GM06990 (cell line): ENCODE data around the gene NEK10.

Source experiments
- DNase-seq: peaks from one replicate; pipeline ENCODE4 v3.0.0-alpha.2; 2011; ENCODE audit not compliant: insufficient read length; ENCODE audit errors: extremely low read depth
- H3K27me3 ChIP-seq: replicated peaks from 2 replicates; pipeline ENCODE4 v1.6.0; 2011; ENCODE audit warnings: low read length; ENCODE audit not compliant: control insufficient read depth, insufficient read depth
- H3K36me3 ChIP-seq: 2 replicates; pipeline ENCODE4 v1.5.1; 2011; ENCODE audit warnings: low read length; ENCODE audit not compliant: control insufficient read depth, insufficient read depth
- H3K4me3 ChIP-seq: replicated peaks from 2 replicates; pipeline ENCODE4 v1.5.1; 2011; ENCODE audit warnings: low read depth, mild to moderate bottlenecking, control low read depth, low read length
- TF ChIP-seq, protein P1 (sequence below): IDR thresholded peaks from 2 replicates; pipeline ENCODE4 v1.5.1; 2011; ENCODE audit warnings: low read length, control low read depth, mild to moderate bottlenecking, inconsistent platforms; ENCODE audit not compliant: insufficient read depth, poor library complexity, severe bottlenecking

The NEK10 gene

GRCh38 chr3:27089068-27089467 is 280.1 kb downstream of the NEK10 start:
- TF ChIP-seq, protein P1, sequence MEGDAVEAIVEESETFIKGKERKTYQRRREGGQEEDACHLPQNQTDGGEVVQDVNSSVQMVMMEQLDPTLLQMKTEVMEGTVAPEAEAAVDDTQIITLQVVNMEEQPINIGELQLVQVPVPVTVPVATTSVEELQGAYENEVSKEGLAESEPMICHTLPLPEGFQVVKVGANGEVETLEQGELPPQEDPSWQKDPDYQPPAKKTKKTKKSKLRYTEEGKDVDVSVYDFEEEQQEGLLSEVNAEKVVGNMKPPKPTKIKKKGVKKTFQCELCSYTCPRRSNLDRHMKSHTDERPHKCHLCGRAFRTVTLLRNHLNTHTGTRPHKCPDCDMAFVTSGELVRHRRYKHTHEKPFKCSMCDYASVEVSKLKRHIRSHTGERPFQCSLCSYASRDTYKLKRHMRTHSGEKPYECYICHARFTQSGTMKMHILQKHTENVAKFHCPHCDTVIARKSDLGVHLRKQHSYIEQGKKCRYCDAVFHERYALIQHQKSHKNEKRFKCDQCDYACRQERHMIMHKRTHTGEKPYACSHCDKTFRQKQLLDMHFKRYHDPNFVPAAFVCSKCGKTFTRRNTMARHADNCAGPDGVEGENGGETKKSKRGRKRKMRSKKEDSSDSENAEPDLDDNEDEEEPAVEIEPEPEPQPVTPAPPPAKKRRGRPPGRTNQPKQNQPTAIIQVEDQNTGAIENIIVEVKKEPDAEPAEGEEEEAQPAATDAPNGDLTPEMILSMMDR: no peak
- no peaks in the 10 kb centered on the region for H3K27me3 ChIP-seq
- DNase-seq: no peak
- no peak overlapping the region for H3K4me3 ChIP-seq
- no peaks in the 10 kb centered on the region for H3K36me3 ChIP-seq

GRCh38 chr3:27085829-27086730 is 283.1 kb downstream of the NEK10 start:
- TF ChIP-seq, protein P1: no peak
- Histone ChIP-seq H3K27me3 (no peaks in the 10 kb centered on the region), H3K36me3 (no peaks in the 10 kb centered on the region), H3K4me3 (no peak overlapping the region)
- DNase-seq: no peak

DNA sequence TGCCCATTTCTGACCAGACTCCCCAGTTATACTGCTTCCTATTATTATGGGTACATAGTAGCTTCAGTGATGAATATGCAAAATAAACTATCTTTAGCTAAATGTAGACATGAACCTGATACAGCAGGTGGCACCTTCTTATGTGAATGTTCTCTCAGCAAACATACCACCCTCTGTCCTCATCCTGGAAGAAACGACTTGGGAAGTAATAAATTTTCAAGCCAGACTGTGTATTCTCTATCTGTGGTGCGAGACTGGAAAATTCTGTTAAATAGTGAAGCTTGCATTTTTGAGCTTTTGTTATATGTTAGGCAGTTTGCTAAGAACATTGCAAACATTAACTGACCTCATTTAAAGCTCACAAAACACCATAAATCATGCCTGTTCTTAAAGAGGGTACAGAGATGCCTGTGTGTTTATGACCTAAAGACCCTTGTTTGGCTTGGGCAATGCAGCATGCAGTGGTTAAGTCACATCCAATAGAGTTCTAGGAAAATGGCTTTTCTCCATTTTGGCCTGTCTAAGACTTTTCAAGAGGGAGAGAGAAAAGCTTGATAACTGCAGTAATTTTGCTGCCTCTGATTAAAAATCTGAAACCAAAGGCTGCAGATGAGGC is 287.1 kb downstream of the NEK10 start:
- DNase-seq: no peak
- Histone ChIP-seq H3K36me3 (no peaks in the 10 kb centered on the region), H3K27me3 (no peaks in the 10 kb centered on the region), H3K4me3 (no peak overlapping the region)
- TF ChIP-seq, protein P1: no peak

GRCh38 chr3:27081566-27081965 is 287.6 kb downstream of the NEK10 start:
- Histone ChIP-seq H3K36me3 (no peaks in the 10 kb centered on the region), H3K4me3 (no peak overlapping the region), H3K27me3 (no peaks in the 10 kb centered on the region)
- DNase-seq: no peak
- TF ChIP-seq, protein P1: no peak

DNA sequence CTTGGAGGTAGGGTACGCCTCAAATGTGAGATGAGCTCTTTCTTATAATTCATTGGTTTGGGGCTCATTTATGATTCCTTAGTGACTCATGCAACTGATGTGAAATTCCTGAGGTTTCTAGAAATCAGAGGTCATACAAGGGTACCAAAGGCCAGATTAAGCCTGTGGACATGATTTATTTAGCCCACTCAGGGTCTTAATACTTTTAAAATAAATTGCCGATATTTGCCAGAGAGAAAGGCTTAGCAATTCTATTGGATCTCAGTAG is 289.0 kb downstream of the NEK10 start:
- no peak for DNase-seq
- no peak overlapping the region for H3K4me3 ChIP-seq
- TF ChIP-seq, protein P1: no peak
- no peaks in the 10 kb centered on the region for H3K27me3 ChIP-seq
- no peaks in the 10 kb centered on the region for H3K36me3 ChIP-seq
